CD14-positive monocyte (primary cell): ENCODE results near the gene RRAD. TPM values are rescaled to one million over a fixed set of nuclear protein-coding genes. Genes with fewer than 3 reads are reported as not detected.
A peak's percentile ranks its signal among the peaks of the same experiment; 100 is the strongest.

Experiments
- DNase-seq, 3 donors: peaks; one replicate each; pipeline ENCODE4 v3.0.0-alpha.2; 2011 to 2022
- H2AFZ ChIP-seq: 2 replicates; pipeline ENCODE4 v1.6.0; 2012; ENCODE audit warnings: mild to moderate bottlenecking, low read depth, low read length, inconsistent platforms; ENCODE audit not compliant: insufficient read depth, poor library complexity, severe bottlenecking
- H3K27ac ChIP-seq, 2 donors: 1 replicate in 1 of 2; 2 replicates in 1 of 2; pipeline ENCODE4 v1.5.1; 2012 to 2013; ENCODE audit warnings: low read length in 2 of 2, control low read depth in 1 of 2, inconsistent platforms in 1 of 2, low read depth in 1 of 2, mild to moderate bottlenecking in 1 of 2
- H3K27me3 ChIP-seq, 2 donors: one replicate each; pipeline versions ENCODE4 v1.6.0 to v1.6.1; 2011 to 2013; ENCODE audit warnings: low read length in 2 of 2; ENCODE audit not compliant: control insufficient read depth in 2 of 2, insufficient read depth in 2 of 2
- H3K36me3 ChIP-seq, 2 donors: replicated peaks in 1 of 2; 1 replicate in 1 of 2; 2 replicates in 1 of 2; pipeline versions ENCODE4 v1.5.1 to v1.6.1; 2012 to 2013; ENCODE audit warnings: low read length in 2 of 2, control low read depth in 1 of 2, inconsistent platforms in 1 of 2, mild to moderate bottlenecking in 1 of 2; ENCODE audit not compliant: insufficient read depth in 2 of 2, control insufficient read depth in 1 of 2
- H3K4me1 ChIP-seq, 2 donors: 1 replicate in 1 of 2; 2 replicates in 1 of 2; pipeline versions ENCODE4 v1.5.1 to v1.6.1; 2012 to 2013; ENCODE audit warnings: low read length in 2 of 2, control low read depth in 1 of 2, inconsistent platforms in 1 of 2, mild to moderate bottlenecking in 1 of 2, moderate library complexity in 1 of 2; ENCODE audit not compliant: insufficient read depth in 2 of 2, control insufficient read depth in 1 of 2
- H3K4me2 ChIP-seq: replicated peaks from 2 replicates; pipeline ENCODE3; 2012; ENCODE audit warnings: low read length, moderate library complexity, mild to moderate bottlenecking; ENCODE audit not compliant: poor library complexity, severe bottlenecking; ENCODE audit errors: extremely low read depth
- H3K4me3 ChIP-seq, 3 experiments: fragments of 200-600 bp in 1 of 3; sonication (generic) in 1 of 3; replicated peaks in 1 of 3; 1 replicate in 2 of 3; 2 replicates in 1 of 3; pipeline ENCODE4 v1.5.1; 2011 to 2013; ENCODE audit warnings: low read length in 3 of 3, mild to moderate bottlenecking in 3 of 3, control low read depth in 2 of 3, low read depth in 2 of 3, inconsistent platforms in 1 of 3, moderate library complexity in 1 of 3
- H3K79me2 ChIP-seq: 2 replicates; pipeline ENCODE4 v1.6.0; 2012; ENCODE audit warnings: mild to moderate bottlenecking, control low read depth, inconsistent platforms, low read length, moderate library complexity; ENCODE audit not compliant: insufficient read depth
- H3K9ac ChIP-seq: 2 replicates; pipeline ENCODE4 v1.6.0; 2017; ENCODE audit warnings: low read length, mild to moderate bottlenecking; ENCODE audit not compliant: insufficient read depth, poor library complexity, severe bottlenecking
- H3K9me3 ChIP-seq, 2 donors: replicated peaks in 1 of 2; 1 replicate in 1 of 2; 2 replicates in 1 of 2; pipeline versions ENCODE4 v1.5.1 to v1.6.1; 2012 to 2013; ENCODE audit warnings: low read length in 2 of 2, control low read depth in 1 of 2; ENCODE audit not compliant: control insufficient read depth in 1 of 2, insufficient read depth in 1 of 2
- H4K20me1 ChIP-seq: 2 replicates; pipeline ENCODE4 v1.6.0; 2012; ENCODE audit warnings: mild to moderate bottlenecking, low read length, control low read depth, moderate library complexity; ENCODE audit not compliant: insufficient read depth
- H3K27ac Mint-ChIP-seq, 7 donors: one replicate each; pipeline ENCODE4 v1.8.0; 2020; ENCODE audit warnings: mild to moderate bottlenecking in 7 of 7, mixed read lengths in 7 of 7, moderate library complexity in 6 of 7, inconsistent platforms in 2 of 7
- H3K27me3 Mint-ChIP-seq, 3 donors: one replicate each; pipeline ENCODE4 v1.8.0; 2021 to 2022; ENCODE audit warnings: low read depth in 3 of 3, mild to moderate bottlenecking in 3 of 3, mixed read lengths in 3 of 3, moderate library complexity in 3 of 3, inconsistent platforms in 1 of 3
- H3K36me3 Mint-ChIP-seq, 2 donors: one replicate each; pipeline ENCODE4 v1.8.0; 2020; ENCODE audit warnings: mixed read lengths in 2 of 2, inconsistent platforms in 1 of 2, mild to moderate bottlenecking in 1 of 2
- H3K4me1 Mint-ChIP-seq: one replicate; pipeline ENCODE4 v1.8.0; 2020; ENCODE audit warnings: mild to moderate bottlenecking, mixed read lengths
- H3K4me3 Mint-ChIP-seq, 2 donors: one replicate each; pipeline ENCODE4 v1.8.0; 2020; ENCODE audit warnings: mild to moderate bottlenecking in 2 of 2, mixed read lengths in 2 of 2, moderate library complexity in 1 of 2
- H3K9me3 Mint-ChIP-seq, 7 donors: one replicate each; pipeline ENCODE4 v1.8.0; 2020 to 2022; ENCODE audit warnings: mixed read lengths in 7 of 7, mild to moderate bottlenecking in 6 of 7, moderate library complexity in 6 of 7, inconsistent platforms in 2 of 7
- CTCF ChIP-seq: fragments of 200-600 bp; IDR thresholded peaks from one replicate; pipeline ENCODE4 v1.8.0; 2022; ENCODE audit warnings: antibody characterized with exemption, mild to moderate bottlenecking
- WGBS: methylation state at CpG from one replicate; pipeline ENCODE4 v1.1.5; 2013; ENCODE audit warnings: missing lambda C conversion rate; ENCODE audit not compliant: insufficient coverage; 5-methylcytosine and 5-hydroxymethylcytosine counted together
- intact Hi-C, 2 donors: fragments of 100-400 bp; cut with micrococcal nuclease; formaldehyde crosslinking; loops; one replicate each; pipeline versions ENCODE4 v1.15.0 to v1.15.1; 2023
- polyA plus RNA-seq, 3 donors: library from polyadenylated mRNA; depleted of rRNA in 1 of 3; unstranded in 2 of 3; stranded (reverse) in 1 of 3; fragments of 300-500 nt in 2 of 3; fragments of >200 nt in 1 of 3; fragmentation: Illumina TruSeq in 2 of 3; gene quantifications; 1 replicate in 2 of 3; 2 replicates in 1 of 3; pipeline ENCODE4 v1.2.3, GENCODE V29; 2012 to 2021

RRAD gene
- polyA plus RNA-seq, 3 donors = 0.42 to 1.9 (median 0.55) TPM

- peak overlapping the region in 1 of 7 donors; percentile 7 for H3K27ac Mint-ChIP-seq
Observed at GRCh38 chr16:66899310-66899944, 25.9 kb downstream of the RRAD start.

GRCh38 chr16:66898933-66899309 lies 26.4 kb downstream of the RRAD start:
- no peak overlapping the region for H3K4me3 Mint-ChIP-seq
- peaks cover 4% of the 10 kb centered on the region for H3K4me1 Mint-ChIP-seq
- Histone ChIP-seq H3K27me3 (no peaks in the 10 kb centered on the region), H3K27ac (no peak overlapping the region), H4K20me1 (no peaks in the 10 kb centered on the region), H3K9ac (no peak overlapping the region), H3K4me2 (no peak overlapping the region), H3K36me3 (no peaks in the 10 kb centered on the region), H2AFZ (no peak overlapping the region), H3K9me3 (no peaks in the 10 kb centered on the region), H3K4me3 (no peak overlapping the region), H3K4me1 (no peaks in the 10 kb centered on the region), H3K79me2 (no peaks in the 10 kb centered on the region)
- DNase-seq = no peak
- no peaks in the 10 kb centered on the region for H3K9me3 Mint-ChIP-seq
- peaks cover 4 to 10% (median 8%) of the 10 kb centered on the region in 3 donors for H3K27me3 Mint-ChIP-seq
- TF ChIP-seq CTCF = no peak
- H3K36me3 Mint-ChIP-seq = no peaks in the 10 kb centered on the region
- WGBS = no CpG with 5 or more reads among the region's 2 CpGs
- H3K27ac Mint-ChIP-seq = peak overlapping the region in 1 of 7 donors; percentile 7
- intact Hi-C loops = loop anchor here in 1 of 2 donors (5.0 kb wide), 1 partner anchor 33 kb away; the partner anchor contains the start of gene CIAO2B

More at GRCh38 chr16:66899310-66899944, 25.9 kb downstream of the RRAD start:
- Mint-ChIP-seq H3K36me3 (no peaks in the 10 kb centered on the region), H3K27me3 (peaks cover 4 to 10% (median 8%) of the 10 kb centered on the region in 3 donors), H3K4me3 (peak overlapping the region in 1 of 2 donors; percentile 3), H3K9me3 (no peaks in the 10 kb centered on the region), H3K4me1 (peaks cover 4% of the 10 kb centered on the region)
- Histone ChIP-seq H3K27ac (no peak overlapping the region), H3K4me3 (no peak overlapping the region), H3K36me3 (no peaks in the 10 kb centered on the region), H3K9ac (no peak overlapping the region), H3K9me3 (no peaks in the 10 kb centered on the region), H3K27me3 (no peaks in the 10 kb centered on the region), H3K4me1 (no peaks in the 10 kb centered on the region), H3K4me2 (no peak overlapping the region), H2AFZ (no peak overlapping the region), H3K79me2 (no peaks in the 10 kb centered on the region), H4K20me1 (no peaks in the 10 kb centered on the region)
- no peak for TF ChIP-seq CTCF
- intact Hi-C loops = loop anchor here in 1 of 2 donors (5.0 kb wide), 1 partner anchor 33 kb away; the partner anchor contains the start of gene CIAO2B
- no peak for DNase-seq
- 91% methylated on average over 4 of the region's 6 CpGs for WGBS
